COR-L47 (cell line): Measurements from ENCODE around the gene IL21.
"Not testable (repeated sequence)": the region's sequence is repeated elsewhere in the genome, so short reads cannot be mapped to it uniquely, and the experiment has no call there.

Source experiments
- DNase-seq: peaks from one replicate; lab custom pipeline; 2025; lab: John Stamatoyannopoulos, UW

The IL21 gene

DNA sequence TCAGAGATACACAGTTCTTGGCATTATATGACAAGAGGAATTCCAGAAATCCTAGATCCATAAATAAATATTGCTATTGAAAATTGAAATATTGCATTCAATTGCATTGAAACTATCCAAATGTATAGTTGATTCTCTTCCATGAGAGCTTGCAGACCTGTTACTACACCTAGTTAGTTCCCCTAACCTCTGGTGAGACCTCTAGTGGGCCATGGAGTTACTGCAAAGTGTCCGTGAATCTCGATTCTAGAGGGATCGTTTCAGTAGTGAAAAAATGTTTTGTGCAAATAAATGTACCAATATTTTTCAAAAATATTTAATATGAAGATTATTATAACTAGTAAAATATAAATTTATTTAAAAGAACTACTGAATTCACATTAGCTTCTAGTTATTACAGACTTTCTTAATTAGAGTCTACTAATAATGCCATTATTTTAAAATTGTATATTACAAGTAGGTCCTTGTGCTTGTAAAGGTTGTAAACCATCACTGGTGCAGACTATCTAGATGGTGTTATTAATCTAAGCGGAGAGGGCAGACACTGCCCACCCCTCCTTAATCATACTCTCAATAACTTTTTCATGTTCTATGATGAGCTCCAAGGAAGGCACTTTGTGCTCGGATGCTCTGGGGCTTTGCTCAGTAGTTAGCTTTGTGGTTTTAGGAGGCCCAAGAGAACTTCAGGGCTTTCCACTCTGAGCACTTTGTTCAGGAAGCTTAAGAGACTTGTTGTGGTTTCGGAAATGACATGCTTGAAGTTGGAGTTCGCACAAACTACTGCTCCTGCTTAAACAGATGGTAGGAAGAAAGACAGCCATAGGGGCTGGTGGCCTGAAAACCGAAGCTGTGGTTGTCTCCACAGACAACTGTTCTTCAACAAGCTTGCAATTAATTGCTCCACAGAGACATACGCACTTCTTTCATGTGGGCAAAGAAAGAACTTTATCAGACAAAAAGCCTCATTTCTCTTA, 42.8 kb downstream of the IL21 start:
- DNase-seq: peak; percentile 55

DNA sequence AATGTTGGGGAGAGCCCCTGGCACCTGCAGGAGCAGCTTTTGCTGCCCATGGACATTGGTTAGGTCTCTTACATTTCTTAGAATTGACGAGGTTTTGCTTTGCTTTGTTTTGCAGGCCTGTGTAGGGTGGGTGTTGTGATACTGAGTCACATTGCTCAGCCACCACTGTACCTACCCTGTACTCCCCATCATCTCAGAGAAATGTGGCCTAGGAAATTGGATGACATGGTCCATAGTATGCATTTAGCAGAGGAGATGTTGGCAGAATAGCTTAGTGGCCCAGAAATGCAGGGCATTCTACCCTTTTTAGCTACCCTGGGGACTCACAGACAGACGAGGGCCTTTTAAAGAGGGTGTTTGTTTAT, 43.7 kb downstream of the IL21 start:
- DNase-seq: no peak

DNA sequence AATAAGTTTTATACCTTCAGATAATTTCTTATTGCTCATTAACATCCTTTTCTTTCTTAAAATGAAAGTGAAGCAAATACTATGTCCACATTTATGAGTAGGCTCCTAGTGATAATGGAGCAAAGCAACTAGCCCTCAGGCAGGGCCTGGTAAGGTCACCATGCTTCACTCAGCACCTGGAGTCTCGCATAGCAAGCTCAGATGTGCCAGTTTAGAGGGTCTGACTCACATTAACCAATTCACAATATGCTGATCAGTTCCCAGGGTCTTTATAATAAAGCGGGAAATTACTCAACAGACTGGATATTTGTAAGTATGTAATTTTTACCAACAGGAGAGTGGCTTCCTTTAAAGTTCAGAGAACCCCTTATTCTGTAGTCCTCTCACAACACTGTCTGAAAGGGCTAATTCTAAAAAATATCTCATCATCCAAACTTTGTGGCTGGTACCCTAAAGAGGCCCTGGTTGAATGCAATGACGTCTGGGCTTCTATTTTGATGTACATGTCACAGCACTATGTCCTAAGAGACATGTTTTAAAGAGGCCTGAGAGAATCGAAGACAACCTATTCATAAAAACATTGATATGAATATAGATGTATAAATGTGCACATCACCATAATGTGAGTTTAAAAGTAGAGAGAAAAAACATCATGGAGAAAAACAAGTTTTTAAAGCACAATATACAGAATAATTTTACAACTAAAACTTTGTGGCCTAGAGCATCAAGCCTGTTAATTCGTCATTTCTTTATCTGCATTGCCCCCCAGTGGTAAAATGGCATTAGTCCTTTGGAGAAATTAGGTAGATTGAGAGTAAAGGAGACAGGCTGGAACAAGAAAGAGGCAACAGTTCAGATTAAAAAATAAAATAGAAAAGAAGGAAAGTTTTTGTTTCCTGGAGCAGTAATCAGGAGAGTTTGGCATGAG, 44.3 kb downstream of the IL21 start:
- DNase-seq: peak; percentile 31

DNA sequence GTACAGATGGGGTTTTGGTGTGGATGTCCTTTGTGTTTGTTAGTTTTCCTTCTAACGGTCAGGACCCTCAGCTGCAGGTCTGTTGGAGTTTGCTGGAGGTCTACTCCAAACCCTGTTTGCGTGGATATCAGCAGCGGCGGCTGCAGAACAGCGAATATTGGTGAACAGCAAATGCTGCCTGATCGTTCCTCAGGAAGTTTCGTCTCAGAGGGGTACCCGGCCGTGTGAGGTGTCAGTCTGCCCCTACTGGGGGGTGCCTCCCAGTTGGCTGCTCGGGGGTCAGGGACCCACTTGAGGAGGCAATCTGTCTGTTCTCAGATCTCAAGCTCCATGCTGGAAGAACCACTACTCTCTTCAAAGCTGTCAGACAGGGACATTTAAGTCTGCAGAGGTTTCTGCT, 46.5 kb downstream of the IL21 start:
- DNase-seq: not testable (repeated sequence)

DNA sequence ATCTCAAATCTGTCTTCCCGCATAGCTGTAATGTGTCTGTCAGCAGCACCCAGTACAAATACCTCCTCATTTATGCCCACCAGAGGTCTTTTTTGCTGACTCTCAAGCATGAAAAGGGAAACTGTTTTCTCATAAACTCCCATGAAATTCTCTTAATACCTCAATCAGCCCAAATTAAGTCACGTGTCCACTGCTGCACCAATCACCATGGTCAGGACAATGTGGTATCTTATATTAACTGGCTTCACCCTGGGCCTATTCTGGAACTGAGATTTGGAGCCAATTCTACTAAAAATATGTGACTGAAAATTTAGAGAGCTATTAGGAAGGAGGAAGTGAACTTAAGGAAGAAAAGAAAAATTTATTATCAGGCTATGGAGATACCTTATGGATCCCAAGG, 58.4 kb downstream of the IL21 start:
- no peak for DNase-seq
